ENCODE results near the gene TGFB2. TPM values are rescaled to one million over a fixed set of nuclear protein-coding genes. Genes with fewer than 3 reads are reported as not detected.

TGFB2 gene
- total RNA-seq, 1 donor from 2014 or later: not detected

GRCh38 chr1:218361298-218362065 is 16.3 kb downstream of the TGFB2 start:
- Mint-ChIP-seq H3K27me3 (peaks cover 12% of the 10 kb centered on the region), H3K4me1 (no peaks in the 10 kb centered on the region), H3K27ac (no peak overlapping the region), H3K9me3 (no peaks in the 10 kb centered on the region), H3K4me3 (no peak overlapping the region), H3K36me3 (ENCODE audit: low read depth) (no peaks in the 10 kb centered on the region)
- intact Hi-C loops (cut with micrococcal nuclease): no loop called here
- DNase-seq: no peak

- H3K36me3 Mint-ChIP-seq (ENCODE audit: low read depth): no peaks in the 10 kb centered on the region
- no peak overlapping the region for H3K4me3 Mint-ChIP-seq
- H3K4me1 Mint-ChIP-seq: no peaks in the 10 kb centered on the region
- no peak overlapping the region for H3K27ac Mint-ChIP-seq
- no peak for DNase-seq
- no peaks in the 10 kb centered on the region for H3K9me3 Mint-ChIP-seq
- intact Hi-C loops (cut with micrococcal nuclease): no loop called here
- peaks cover 12% of the 10 kb centered on the region for H3K27me3 Mint-ChIP-seq
Measured at GRCh38 chr1:218362418-218363076, 17.4 kb downstream of the TGFB2 start.

GRCh38 chr1:218363141-218363540 is 18.0 kb downstream of the TGFB2 start:
- Mint-ChIP-seq H3K36me3 (ENCODE audit: low read depth) (no peaks in the 10 kb centered on the region), H3K27ac (no peak overlapping the region), H3K27me3 (peaks cover 11% of the 10 kb centered on the region), H3K4me3 (no peak overlapping the region), H3K9me3 (no peaks in the 10 kb centered on the region), H3K4me1 (no peaks in the 10 kb centered on the region)
- intact Hi-C loops (cut with micrococcal nuclease): no loop called here
- no peak for DNase-seq

GRCh38 chr1:218364028-218364710 is 19.0 kb downstream of the TGFB2 start:
- no peak overlapping the region for H3K4me3 Mint-ChIP-seq
- H3K27ac Mint-ChIP-seq: no peak overlapping the region

GRCh38 chr1:218365226-218365999 is 20.3 kb downstream of the TGFB2 start:
- Mint-ChIP-seq H3K36me3 (ENCODE audit: low read depth) (no peaks in the 10 kb centered on the region), H3K27ac (no peak overlapping the region), H3K4me3 (no peak overlapping the region), H3K27me3 (peaks cover 13% of the 10 kb centered on the region), H3K9me3 (no peaks in the 10 kb centered on the region), H3K4me1 (no peaks in the 10 kb centered on the region)
- DNase-seq: no peak
- intact Hi-C loops (cut with micrococcal nuclease): no loop called here

More at GRCh38 chr1:218364028-218364710, 19.0 kb downstream of the TGFB2 start:
- no peak for DNase-seq
- intact Hi-C loops (cut with micrococcal nuclease): no loop called here
- no peaks in the 10 kb centered on the region for H3K9me3 Mint-ChIP-seq
- no peaks in the 10 kb centered on the region for H3K4me1 Mint-ChIP-seq
- no peaks in the 10 kb centered on the region for H3K36me3 Mint-ChIP-seq (ENCODE audit: low read depth)
- peaks cover 10% of the 10 kb centered on the region for H3K27me3 Mint-ChIP-seq

GRCh38 chr1:218366322-218367052 is 21.4 kb downstream of the TGFB2 start:
- Mint-ChIP-seq H3K4me3 (no peak overlapping the region), H3K27ac (no peak overlapping the region), H3K36me3 (ENCODE audit: low read depth) (no peaks in the 10 kb centered on the region), H3K4me1 (no peaks in the 10 kb centered on the region), H3K9me3 (no peaks in the 10 kb centered on the region), H3K27me3 (peaks cover 15% of the 10 kb centered on the region)
- intact Hi-C loops (cut with micrococcal nuclease): no loop called here
- DNase-seq: no peak

- no peak for DNase-seq
- intact Hi-C loops (cut with micrococcal nuclease): no loop called here
- Mint-ChIP-seq H3K4me1 (no peaks in the 10 kb centered on the region), H3K27ac (no peak overlapping the region), H3K9me3 (no peaks in the 10 kb centered on the region), H3K27me3 (peaks cover 18% of the 10 kb centered on the region), H3K4me3 (no peak overlapping the region), H3K36me3 (ENCODE audit: low read depth) (no peaks in the 10 kb centered on the region)
Measured at GRCh38 chr1:218367118-218367517, 22.0 kb downstream of the TGFB2 start.

- DNase-seq: no peak
- Mint-ChIP-seq H3K4me3 (no peak overlapping the region), H3K9me3 (no peaks in the 10 kb centered on the region), H3K27ac (no peak overlapping the region), H3K36me3 (ENCODE audit: low read depth) (no peaks in the 10 kb centered on the region), H3K27me3 (peaks cover 18% of the 10 kb centered on the region), H3K4me1 (no peaks in the 10 kb centered on the region)
- intact Hi-C loops (cut with micrococcal nuclease): no loop called here
Measured at GRCh38 chr1:218368686-218369085, 23.6 kb downstream of the TGFB2 start.

GRCh38 chr1:218369688-218370511 is 24.8 kb downstream of the TGFB2 start:
- Mint-ChIP-seq H3K4me1 (no peaks in the 10 kb centered on the region), H3K36me3 (ENCODE audit: low read depth) (no peaks in the 10 kb centered on the region), H3K9me3 (no peaks in the 10 kb centered on the region), H3K27ac (no peak overlapping the region), H3K4me3 (no peak overlapping the region), H3K27me3 (peaks cover 28% of the 10 kb centered on the region)
- intact Hi-C loops (cut with micrococcal nuclease): loop anchor here (10.0 kb wide), 1 partner anchor 815 kb away; no protein-coding TSS in a partner anchor
- DNase-seq: no peak

GRCh38 chr1:218371927-218372672 is 27.0 kb downstream of the TGFB2 start:
- intact Hi-C loops (cut with micrococcal nuclease): loop anchor here (10.0 kb wide), 1 partner anchor 813 kb away; no protein-coding TSS in a partner anchor
- Mint-ChIP-seq H3K27ac (no peak overlapping the region), H3K9me3 (no peaks in the 10 kb centered on the region), H3K4me1 (peaks cover 4% of the 10 kb centered on the region), H3K27me3 (peaks cover 40% of the 10 kb centered on the region), H3K4me3 (no peak overlapping the region), H3K36me3 (ENCODE audit: low read depth) (no peaks in the 10 kb centered on the region)
- no peak for DNase-seq

GRCh38 chr1:218374401-218375353 is 29.5 kb downstream of the TGFB2 start:
- intact Hi-C loops (cut with micrococcal nuclease): loop anchor here (10.0 kb wide), 1 partner anchor 810 kb away; no protein-coding TSS in a partner anchor
- H3K4me1 Mint-ChIP-seq: peaks cover 11% of the 10 kb centered on the region
- no peak for DNase-seq
- no peaks in the 10 kb centered on the region for H3K9me3 Mint-ChIP-seq
- H3K36me3 Mint-ChIP-seq (ENCODE audit: low read depth): no peaks in the 10 kb centered on the region
- H3K27ac Mint-ChIP-seq: no peak overlapping the region
- peaks cover 45% of the 10 kb centered on the region for H3K27me3 Mint-ChIP-seq
- H3K4me3 Mint-ChIP-seq: no peak overlapping the region

All from activated CD4-positive, alpha-beta T cell treated with anti-CD3 and anti-CD28 coated beads, Interleukin-2, amount 10 ng/mL, durations not matched to agents 24 days and 14 days (primary cell).